Activated naive CD8-positive, alpha-beta T cell treated with anti-CD3 and anti-CD28 coated beads, Interleukin-2, amount 50 U/mL, for 24 hours (primary cell): ENCODE measurements around the gene SEC22B.
"Not testable (repeated sequence)": the region's sequence is repeated elsewhere in the genome, so short reads cannot be mapped to it uniquely, and the experiment has no call there.

Source experiments
- ATAC-seq: fragments of 150-1000 bp; cut with Tn5 transposase; one replicate; pipeline ENCODE4 v1.10.0; 2021
- DNase-seq: peaks from one replicate; pipeline ENCODE4 v3.0.0; 2021
- H3K27ac Mint-ChIP-seq: one replicate; pipeline ENCODE4 v1.8.0; 2021; ENCODE audit warnings: mild to moderate bottlenecking, mixed read lengths
- H3K27me3 Mint-ChIP-seq: one replicate; pipeline ENCODE4 v1.8.0; 2021; ENCODE audit warnings: mixed read lengths
- H3K36me3 Mint-ChIP-seq: one replicate; pipeline ENCODE4 v1.8.0; 2021; ENCODE audit warnings: low read depth, mixed read lengths
- H3K4me1 Mint-ChIP-seq: one replicate; pipeline ENCODE4 v1.8.0; 2021; ENCODE audit warnings: mixed read lengths
- H3K4me3 Mint-ChIP-seq: one replicate; pipeline ENCODE4 v1.8.0; 2021; ENCODE audit warnings: mild to moderate bottlenecking, moderate library complexity, mixed read lengths
- H3K9me3 Mint-ChIP-seq: one replicate; pipeline ENCODE4 v1.8.0; 2021; ENCODE audit warnings: mixed read lengths

Gene SEC22B

DNA sequence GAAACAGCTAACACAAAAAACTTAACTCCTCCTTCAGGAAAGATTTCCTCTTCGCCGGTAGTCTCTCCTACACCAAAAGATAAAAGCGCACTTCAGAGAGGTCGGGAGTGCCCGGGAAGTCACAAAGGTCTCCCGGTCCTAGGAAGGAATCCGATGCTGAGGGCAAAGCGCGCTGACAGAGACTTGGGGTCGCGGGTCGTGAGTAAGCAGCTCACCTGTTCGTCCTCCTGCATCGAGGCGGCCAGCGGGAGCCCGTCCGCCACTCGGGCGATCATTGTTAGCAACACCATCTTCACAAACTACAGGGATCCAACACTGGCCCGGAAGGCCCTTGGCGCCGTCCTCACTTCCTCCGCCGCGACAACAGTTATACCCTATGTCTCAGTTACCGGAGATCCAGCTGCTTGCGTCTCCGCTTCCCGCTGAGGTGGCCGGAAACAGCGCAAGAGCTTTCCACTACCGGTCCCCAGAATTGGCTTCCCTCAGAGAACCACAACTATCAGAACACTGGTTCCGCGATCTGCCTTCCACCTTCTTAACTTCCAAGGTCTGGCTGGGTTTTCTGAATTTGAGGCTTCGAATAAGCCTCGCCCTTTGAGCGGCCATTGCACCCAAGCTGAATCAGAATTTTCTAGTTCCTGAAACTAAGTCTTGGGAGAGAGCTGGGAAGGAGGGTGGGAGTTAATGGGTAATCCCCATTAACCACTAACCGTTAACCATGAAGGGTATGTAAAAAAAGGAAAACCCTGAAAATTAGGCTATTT, at the start of gene SEC22B:
TSS of gene SEC22B (minus strand) at position 429 of the 764 bp plus-strand sequence. CDS start at position 290, 139 bp downstream.
- peak; percentile 100 for ATAC-seq
- peak; percentile 88 for DNase-seq
- no peaks in the 10 kb centered on the region for H3K27me3 Mint-ChIP-seq
- peak within 1 kb of the TSS; percentile 97 for H3K4me3 Mint-ChIP-seq
- no peaks in the 10 kb centered on the region for H3K36me3 Mint-ChIP-seq
- H3K27ac Mint-ChIP-seq, result peak within 1 kb of the TSS; percentile 94
- no peaks in the 10 kb centered on the region for H3K9me3 Mint-ChIP-seq
- peaks cover 12% of the 10 kb centered on the region for H3K4me1 Mint-ChIP-seq

DNA sequence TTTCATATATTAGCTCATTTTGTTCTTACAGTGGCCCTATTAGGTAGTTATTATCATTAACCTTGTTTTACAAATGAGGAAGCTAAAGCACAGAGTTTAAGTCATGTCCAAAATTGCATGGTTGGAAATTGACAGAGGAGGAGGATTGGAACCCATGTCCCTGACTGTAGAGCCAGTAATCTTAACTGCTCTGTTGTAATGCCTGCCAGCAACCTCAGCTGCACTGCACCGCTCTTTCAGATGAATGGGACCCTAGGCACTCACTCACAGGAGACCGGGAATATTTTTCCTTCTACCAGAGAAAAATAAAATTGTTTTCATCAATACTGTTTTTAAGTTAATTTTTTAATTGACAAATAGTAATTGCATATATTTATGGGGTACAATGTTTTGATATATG, 41.6 kb upstream of the SEC22B start:
- H3K27me3 Mint-ChIP-seq, H3K36me3 Mint-ChIP-seq, H3K4me3 Mint-ChIP-seq, DNase-seq, H3K4me1 Mint-ChIP-seq, H3K9me3 Mint-ChIP-seq, ATAC-seq, H3K27ac Mint-ChIP-seq: not testable (repeated sequence)

DNA sequence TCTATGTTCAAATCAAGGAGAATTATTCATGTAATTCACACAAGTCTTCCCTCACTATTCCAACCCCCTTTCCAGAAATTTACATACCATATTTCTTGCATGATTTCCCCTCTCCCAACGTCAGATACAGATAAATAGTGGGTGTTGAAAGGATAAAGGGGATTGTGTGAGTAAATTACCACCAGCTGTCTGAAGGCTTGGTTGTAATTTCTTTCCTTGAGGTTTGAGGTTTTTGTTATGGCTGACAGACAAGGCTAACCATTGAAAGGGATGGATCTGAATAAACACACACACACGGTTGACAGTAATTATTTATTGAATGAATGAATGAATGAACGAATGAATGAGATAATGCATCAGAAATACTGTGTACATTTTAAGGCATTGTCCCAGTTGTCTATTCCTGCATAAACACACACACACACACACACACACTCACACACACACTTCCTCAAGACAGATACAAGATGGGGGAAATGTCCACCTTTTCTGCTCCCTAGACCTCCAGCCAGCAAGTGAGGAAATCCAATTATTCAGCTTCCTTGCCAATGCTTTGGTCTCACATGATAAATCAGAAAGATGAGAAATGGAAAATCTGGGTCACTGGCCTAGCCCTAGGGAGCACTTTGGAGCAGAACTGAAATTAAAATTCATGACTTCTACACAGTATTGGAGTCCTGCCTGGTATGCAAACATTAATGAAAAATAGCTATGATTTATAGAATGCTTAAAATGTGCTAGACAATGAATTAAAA, 41.0 kb upstream of the SEC22B start:
- not testable (repeated sequence) for H3K36me3 Mint-ChIP-seq, H3K27me3 Mint-ChIP-seq, H3K9me3 Mint-ChIP-seq, H3K4me3 Mint-ChIP-seq, H3K4me1 Mint-ChIP-seq, H3K27ac Mint-ChIP-seq, DNase-seq, ATAC-seq

DNA sequence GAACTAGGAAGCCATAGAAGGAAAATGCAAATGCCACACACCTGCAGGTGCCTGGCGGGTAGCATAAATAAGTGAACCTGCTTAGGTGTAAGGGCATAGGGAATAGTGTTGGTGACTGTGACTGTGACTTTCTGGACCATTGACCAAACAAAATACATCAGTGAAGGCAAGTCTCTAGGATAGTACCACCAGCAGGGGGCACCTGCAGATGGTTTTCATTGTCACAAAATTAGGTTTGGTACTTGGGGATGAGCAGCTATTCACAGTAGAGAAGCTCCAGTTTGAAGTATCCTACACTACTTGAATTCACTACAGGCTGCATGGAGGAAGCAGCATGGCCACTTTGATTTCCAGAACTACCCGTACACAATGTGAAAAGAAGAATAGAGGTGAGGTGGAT, 37.3 kb upstream of the SEC22B start:
- not testable (repeated sequence) for H3K4me1 Mint-ChIP-seq, H3K27ac Mint-ChIP-seq
- ATAC-seq, result peak; percentile 36

DNA sequence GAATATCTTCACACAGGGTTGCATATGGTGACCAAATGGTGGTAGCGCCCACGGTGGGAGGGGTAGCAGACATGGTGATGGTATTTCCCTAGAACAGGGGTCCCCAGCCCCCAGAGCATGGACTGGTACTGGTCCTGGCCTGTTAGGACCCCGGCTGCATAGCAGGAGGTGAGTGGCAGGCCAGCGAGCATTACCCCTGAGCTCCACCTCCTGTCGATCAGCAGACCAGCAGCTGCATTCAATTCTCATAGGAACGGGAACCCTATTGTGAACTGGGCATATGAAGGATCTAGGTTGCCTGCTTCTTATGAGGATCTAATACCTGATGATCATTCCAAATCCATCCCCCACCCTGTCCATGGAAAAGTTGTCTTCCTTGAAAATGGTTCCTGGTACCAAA, 34.4 kb upstream of the SEC22B start:
- not testable (repeated sequence) for DNase-seq, H3K4me3 Mint-ChIP-seq, H3K4me1 Mint-ChIP-seq, H3K27me3 Mint-ChIP-seq, H3K9me3 Mint-ChIP-seq, H3K36me3 Mint-ChIP-seq, ATAC-seq, H3K27ac Mint-ChIP-seq

More for the DNA sequence above, 37.3 kb upstream of the SEC22B start:
- H3K27me3 Mint-ChIP-seq, H3K4me3 Mint-ChIP-seq, DNase-seq, H3K9me3 Mint-ChIP-seq, H3K36me3 Mint-ChIP-seq: not testable (repeated sequence)

DNA sequence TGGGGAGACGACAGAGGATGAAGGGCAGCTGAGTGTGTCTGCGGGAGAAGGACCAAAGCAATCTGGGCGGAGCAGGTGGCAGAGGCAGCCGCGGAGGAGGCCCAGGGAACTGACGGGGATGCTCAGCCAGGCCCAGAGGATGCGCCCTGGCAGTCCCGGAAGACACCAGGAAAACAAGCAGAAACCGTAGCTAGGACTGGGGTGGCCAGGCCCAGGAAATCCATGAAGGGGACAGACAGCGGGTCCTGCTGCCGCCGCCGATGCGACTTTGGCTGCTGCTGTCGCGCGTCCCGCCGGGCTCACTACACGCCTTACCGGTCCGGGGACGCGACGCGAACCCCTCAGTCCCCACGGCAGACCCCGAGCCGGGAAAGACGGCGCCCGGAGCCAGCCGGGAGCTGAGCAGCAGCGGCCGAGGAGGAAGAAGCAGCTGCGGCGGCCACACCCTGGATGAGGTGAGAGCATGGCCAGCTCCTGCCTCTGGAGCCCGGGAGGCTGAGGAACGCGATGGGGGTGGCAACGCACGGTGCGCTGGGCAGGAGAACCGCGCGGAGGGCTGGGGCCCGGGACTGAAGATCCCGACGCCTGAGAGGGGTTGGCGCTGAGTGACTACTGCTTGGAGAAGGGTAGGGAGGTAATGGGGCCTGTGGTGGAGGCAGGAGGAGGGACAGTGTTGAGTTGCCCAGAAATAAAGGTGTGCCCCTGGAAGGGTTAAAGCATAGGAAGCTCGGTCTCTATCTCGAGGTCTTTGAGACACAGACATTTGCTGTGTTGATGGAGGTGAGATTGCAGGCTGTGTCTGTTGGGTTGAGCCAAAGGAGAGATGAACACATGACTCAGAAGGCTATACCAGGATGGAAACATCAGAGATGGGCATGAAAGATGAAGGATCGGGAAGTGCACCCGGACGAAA, 20.8 kb upstream of the SEC22B start:
- not testable (repeated sequence) for DNase-seq, H3K27ac Mint-ChIP-seq, H3K4me1 Mint-ChIP-seq, H3K27me3 Mint-ChIP-seq, H3K9me3 Mint-ChIP-seq, H3K36me3 Mint-ChIP-seq
- peak; percentile 66 for ATAC-seq
- H3K4me3 Mint-ChIP-seq, result peak overlapping the region; percentile 64

DNA sequence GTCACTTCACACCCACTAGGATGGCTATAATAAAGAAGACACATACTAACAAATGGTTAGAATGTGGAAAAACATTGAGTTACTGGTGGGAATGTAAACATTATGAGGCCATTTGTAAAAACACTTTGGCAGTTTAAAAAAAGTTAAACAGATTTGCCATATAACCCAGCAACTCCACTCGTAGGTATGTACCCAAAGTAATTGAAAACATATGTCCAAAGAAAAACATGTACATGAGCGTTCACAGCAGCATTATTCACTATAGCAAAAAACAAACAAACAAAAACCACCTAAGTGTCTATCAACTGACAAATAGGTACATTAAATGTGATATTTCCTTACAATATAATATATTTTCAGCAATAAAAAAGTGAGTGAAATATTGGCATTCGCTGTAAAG, 12.3 kb upstream of the SEC22B start:
- not testable (repeated sequence) for H3K9me3 Mint-ChIP-seq, DNase-seq, H3K27me3 Mint-ChIP-seq, H3K4me1 Mint-ChIP-seq, H3K36me3 Mint-ChIP-seq, H3K4me3 Mint-ChIP-seq, H3K27ac Mint-ChIP-seq, ATAC-seq

DNA sequence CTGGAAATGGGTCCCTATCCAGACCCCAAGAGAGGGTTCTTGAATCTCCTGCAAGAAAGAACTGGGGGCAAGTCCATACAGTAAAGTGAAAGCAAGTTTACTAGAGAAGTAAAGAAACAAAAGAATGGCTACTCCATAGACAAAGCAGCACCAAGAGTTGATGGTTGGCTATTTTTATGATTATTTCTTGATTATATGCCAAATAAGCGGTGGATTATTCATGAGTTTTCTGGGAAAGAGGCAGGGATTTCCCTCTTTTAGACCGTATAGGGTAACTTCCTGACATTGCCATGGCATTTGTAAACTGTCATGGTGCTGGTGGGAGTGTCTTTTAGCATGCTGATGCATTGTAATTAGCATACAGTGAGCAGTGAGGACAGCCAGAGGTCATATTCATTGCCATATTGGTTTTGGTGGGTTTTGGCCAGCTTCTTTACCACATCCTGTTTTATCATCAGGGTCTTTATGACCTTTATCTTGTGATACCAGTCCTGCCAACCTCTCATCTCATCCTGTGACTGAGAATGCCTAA, 5.9 kb upstream of the SEC22B start:
- not testable (repeated sequence) for H3K4me1 Mint-ChIP-seq, H3K27ac Mint-ChIP-seq, H3K27me3 Mint-ChIP-seq, H3K9me3 Mint-ChIP-seq, DNase-seq, H3K4me3 Mint-ChIP-seq, H3K36me3 Mint-ChIP-seq
- ATAC-seq, result peak; percentile 69

DNA sequence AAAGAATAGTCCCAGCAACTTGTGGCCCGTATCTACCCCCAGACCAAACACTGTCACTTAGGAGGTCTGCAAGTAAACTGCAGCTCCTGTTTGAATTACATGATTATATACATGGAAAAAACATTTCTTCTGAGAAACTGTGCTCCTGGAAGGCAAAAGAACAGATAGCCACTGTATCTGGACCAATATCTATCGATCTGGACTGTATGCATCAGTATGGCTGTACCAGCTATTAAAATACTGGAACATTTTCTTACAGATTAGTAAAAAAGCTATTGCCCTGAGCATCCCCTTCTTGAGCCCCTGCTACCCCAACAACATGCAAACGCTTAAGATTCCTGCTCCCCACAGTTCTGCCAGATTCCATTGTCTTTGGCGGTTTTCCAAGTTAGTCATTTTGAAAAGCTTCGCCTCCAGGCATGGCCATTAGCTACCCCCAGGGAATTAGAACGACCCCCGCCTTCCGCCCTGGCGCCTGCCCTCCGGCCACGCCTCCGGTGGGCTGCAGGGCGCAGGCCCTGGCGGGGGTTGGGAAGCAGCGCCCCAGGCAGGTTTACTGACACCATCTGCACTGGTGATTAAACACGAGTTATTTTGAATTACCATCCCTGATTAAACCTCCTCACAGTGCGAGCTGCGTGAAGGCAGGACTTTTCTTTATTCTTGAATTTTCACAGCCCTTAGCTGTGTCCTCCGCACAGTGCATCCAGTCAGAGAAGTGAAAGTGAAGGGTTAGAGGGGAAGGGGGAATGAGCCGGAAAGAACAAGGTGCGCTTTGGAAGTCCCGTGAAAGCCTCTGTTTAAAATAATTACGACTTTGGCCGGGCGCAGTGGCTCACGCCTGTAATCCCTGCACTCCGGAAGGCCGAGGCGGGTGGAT, 3.7 kb upstream of the SEC22B start:
- H3K4me1 Mint-ChIP-seq, result peaks cover 13% of the 10 kb centered on the region
- H3K4me3 Mint-ChIP-seq, H3K27me3 Mint-ChIP-seq, H3K36me3 Mint-ChIP-seq, DNase-seq, H3K9me3 Mint-ChIP-seq, ATAC-seq, H3K27ac Mint-ChIP-seq: not testable (repeated sequence)

DNA sequence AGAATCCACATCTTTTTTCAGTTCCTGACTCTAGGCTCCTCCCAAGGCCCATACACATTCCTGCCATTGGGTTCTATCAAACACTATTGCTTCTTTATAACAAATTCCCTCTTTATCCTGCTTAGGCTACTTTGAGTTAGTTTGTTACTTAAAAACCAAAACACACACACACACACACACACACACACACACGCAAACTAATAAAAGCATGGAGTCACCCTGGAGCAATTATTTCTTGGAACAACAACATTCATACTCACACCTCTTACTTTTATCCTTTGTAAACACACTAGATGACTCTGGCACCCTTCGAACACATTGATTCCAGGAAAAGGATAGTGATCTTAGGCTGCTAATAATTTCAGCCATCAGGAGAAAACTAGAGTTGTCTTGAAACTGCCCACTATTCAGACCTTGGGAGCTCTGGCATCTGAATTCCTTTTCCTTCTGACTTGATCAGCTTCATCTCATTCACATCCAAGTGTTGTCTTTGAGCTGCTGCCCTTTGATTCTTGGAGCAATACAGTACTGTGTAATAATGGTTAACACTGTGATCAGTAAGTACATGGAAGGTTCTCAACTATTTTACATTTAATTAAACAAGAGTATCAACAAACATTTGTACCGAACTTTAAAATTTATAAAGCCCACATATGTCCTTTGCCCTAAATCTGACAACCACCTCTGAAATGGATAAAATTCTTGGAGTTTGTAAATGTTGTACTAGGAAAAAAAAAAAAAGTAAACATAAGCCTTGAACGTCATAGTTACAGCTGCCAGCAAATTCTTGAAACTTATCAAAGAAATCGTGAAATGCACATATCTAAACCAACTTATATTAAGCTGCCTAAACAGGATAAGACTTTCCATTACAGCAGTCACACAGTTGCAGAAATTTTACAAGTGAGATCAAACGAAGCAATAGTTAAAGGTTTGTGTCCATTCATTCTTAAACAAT, 2.8 kb upstream of the SEC22B start:
- H3K27ac Mint-ChIP-seq, result no peak overlapping the region
- H3K27me3 Mint-ChIP-seq, result peaks cover 3% of the 10 kb centered on the region
- H3K9me3 Mint-ChIP-seq, result no peaks in the 10 kb centered on the region
- no peak for DNase-seq
- peaks cover 13% of the 10 kb centered on the region for H3K4me1 Mint-ChIP-seq
- no peaks in the 10 kb centered on the region for H3K36me3 Mint-ChIP-seq
- no peak for ATAC-seq
- no peak overlapping the region for H3K4me3 Mint-ChIP-seq

DNA sequence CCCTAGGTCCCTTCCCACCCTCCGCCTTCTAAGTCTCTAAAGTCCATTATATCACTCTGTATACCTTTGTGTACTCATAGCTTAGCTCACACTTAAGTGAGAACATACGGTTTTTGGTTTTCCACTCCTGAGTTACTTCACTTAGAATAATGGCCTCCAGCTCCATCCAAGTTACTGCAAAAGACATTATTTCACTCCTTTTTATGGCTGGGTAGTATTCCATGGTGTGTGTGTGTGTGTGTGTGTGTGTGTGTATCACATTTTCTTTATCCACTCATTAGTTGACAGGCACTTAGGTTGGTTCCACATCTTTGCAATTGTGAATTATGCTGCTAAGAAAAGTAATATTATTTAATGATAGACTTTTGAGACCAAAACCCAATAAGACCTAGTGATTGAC, 1.7 kb upstream of the SEC22B start:
- not testable (repeated sequence) for ATAC-seq, H3K36me3 Mint-ChIP-seq, DNase-seq, H3K9me3 Mint-ChIP-seq, H3K27ac Mint-ChIP-seq, H3K4me3 Mint-ChIP-seq, H3K27me3 Mint-ChIP-seq
- H3K4me1 Mint-ChIP-seq, result peaks cover 13% of the 10 kb centered on the region

DNA sequence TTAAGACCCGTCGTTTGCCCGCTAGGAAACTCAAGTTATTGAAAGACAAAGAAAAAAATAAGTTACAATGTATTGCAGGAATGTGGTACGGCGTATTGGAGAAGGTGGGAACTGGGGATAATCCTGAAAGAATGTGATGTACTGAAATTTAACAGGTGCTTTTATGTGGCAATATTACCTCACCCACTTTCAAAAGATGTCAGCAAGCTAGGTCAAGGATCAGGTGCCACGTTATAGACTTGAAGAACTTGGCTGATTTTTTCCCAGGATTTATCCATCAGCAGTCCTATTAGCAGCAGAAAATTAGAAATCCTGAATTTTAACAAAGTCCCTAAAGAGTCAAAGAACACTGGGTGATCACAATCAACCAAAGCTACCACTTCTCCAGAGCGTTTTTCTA, 632 bp downstream of the SEC22B start:
- not testable (repeated sequence) for DNase-seq, ATAC-seq, H3K27me3 Mint-ChIP-seq, H3K9me3 Mint-ChIP-seq, H3K36me3 Mint-ChIP-seq
- peak overlapping the region; percentile 97 for H3K4me3 Mint-ChIP-seq
- H3K4me1 Mint-ChIP-seq, result peaks cover 10% of the 10 kb centered on the region
- peak overlapping the region; percentile 94 for H3K27ac Mint-ChIP-seq

DNA sequence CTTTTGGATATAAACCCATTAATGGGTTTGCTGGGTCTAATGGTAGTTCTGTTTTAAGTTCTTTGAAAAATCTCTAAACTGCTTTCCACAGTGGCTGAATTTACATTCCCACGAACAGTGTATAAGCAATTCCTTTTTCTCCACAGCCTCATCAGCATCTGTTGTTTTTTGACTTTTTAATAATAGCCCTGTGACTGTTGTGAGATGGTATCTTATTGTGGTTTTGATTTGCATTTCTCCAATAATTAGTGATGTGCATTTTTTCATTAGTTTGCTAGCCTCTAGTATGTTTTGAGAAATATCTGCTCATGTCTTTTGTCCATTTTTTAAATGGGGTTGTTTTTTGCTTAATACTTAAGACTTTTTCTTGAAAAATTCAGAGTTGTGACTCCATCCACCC, 11.6 kb downstream of the SEC22B start:
- H3K4me3 Mint-ChIP-seq, DNase-seq, H3K27me3 Mint-ChIP-seq, H3K9me3 Mint-ChIP-seq, H3K36me3 Mint-ChIP-seq, ATAC-seq, H3K4me1 Mint-ChIP-seq, H3K27ac Mint-ChIP-seq: not testable (repeated sequence)
